B cell (primary cell): ENCODE results near the gene ELF1. TPM values are rescaled to one million over a fixed set of nuclear protein-coding genes. Genes with fewer than 3 reads are reported as not detected.
"Not testable (repeated sequence)": the region's sequence is repeated elsewhere in the genome, so short reads cannot be mapped to it uniquely, and the experiment has no call there.

Source experiments
- ATAC-seq: fragments of 200-7000 bp; cut with Tn5 transposase; one replicate; pipeline ENCODE4 v1.10.0; 2021; ENCODE audit warnings: low read depth, mild to moderate bottlenecking, moderate number of reproducible peaks, moderate library complexity
- CTCF ChIA-PET: fragments of 350-600 bp; sonication (Branson Sonifier 250); formaldehyde crosslinking; loops from one replicate; lab custom pipeline; 2021; ENCODE audit warnings: antibody characterized with exemption, inconsistent platforms; lab: Charles Lee
- POLR2A ChIA-PET: fragments of 350-600 bp; sonication (Branson Sonifier 250); formaldehyde crosslinking; loops from one replicate; lab custom pipeline; 2021; ENCODE audit warnings: antibody characterized with exemption; lab: Charles Lee
- DNase-seq: peaks from one replicate; pipeline ENCODE4 v3.0.0; 2013
- H2AFZ ChIP-seq: 2 replicates; pipeline ENCODE4 v1.6.1; 2012; ENCODE audit warnings: mild to moderate bottlenecking, low read depth, low read length; ENCODE audit not compliant: insufficient read depth, poor library complexity, severe bottlenecking
- H3K27ac ChIP-seq, 2 donors: 1 replicate in 1 of 2; 2 replicates in 1 of 2; pipeline ENCODE4 v1.5.1; 2012 to 2013; ENCODE audit warnings: low read length in 2 of 2, mild to moderate bottlenecking in 2 of 2, moderate library complexity in 1 of 2
- H3K27me3 ChIP-seq, 4 experiments: fragments of 200-600 bp in 1 of 4; sonication (generic) in 1 of 4; replicated peaks in 1 of 4; 1 replicate in 2 of 4; 2 replicates in 2 of 4; pipeline versions ENCODE4 v1.6.1 to v1.7.0; 2013 to 2016; ENCODE audit warnings: low read length in 3 of 4, mild to moderate bottlenecking in 2 of 4, mixed read lengths in 1 of 4, moderate library complexity in 1 of 4; ENCODE audit not compliant: insufficient read depth in 4 of 4, control insufficient read depth in 3 of 4; ENCODE audit errors: control extremely low read depth in 1 of 4
- H3K36me3 ChIP-seq, 2 experiments: replicated peaks in 1 of 2; 1 replicate in 1 of 2; 2 replicates in 1 of 2; pipeline versions ENCODE4 v1.6.1 to v1.7.1; 2013; ENCODE audit warnings: low read length in 1 of 2; ENCODE audit not compliant: insufficient read depth in 2 of 2, control insufficient read depth in 1 of 2; ENCODE audit errors: control extremely low read depth in 1 of 2, extremely low read depth in 1 of 2
- H3K4me1 ChIP-seq, 2 donors: fragments of 200-600 bp in 1 of 2; sonication (generic) in 1 of 2; 1 replicate in 1 of 2; 2 replicates in 1 of 2; pipeline versions ENCODE4 v1.5.1 to v1.6.1; 2013 to 2017; ENCODE audit warnings: low read length in 2 of 2; ENCODE audit not compliant: control insufficient read depth in 2 of 2, insufficient read depth in 2 of 2
- H3K4me2 ChIP-seq: replicated peaks from 2 replicates; pipeline ENCODE3; 2012; ENCODE audit warnings: mild to moderate bottlenecking, low read depth, low read length; ENCODE audit not compliant: poor library complexity, severe bottlenecking
- H3K4me3 ChIP-seq, 5 experiments: fragments of 200-600 bp in 1 of 5; sonication (generic) in 1 of 5; 1 replicate in 3 of 5; 2 replicates in 2 of 5; pipeline versions ENCODE4 v1.5.1 to v1.7.0; 2011 to 2016; ENCODE audit warnings: low read length in 4 of 5, mild to moderate bottlenecking in 4 of 5, low read depth in 2 of 5, control low read depth in 1 of 5, moderate library complexity in 1 of 5; ENCODE audit not compliant: insufficient read depth in 1 of 5; ENCODE audit errors: control extremely low read depth in 1 of 5, extremely low read depth in 1 of 5
- H3K79me2 ChIP-seq: fragments of 200-600 bp; sonication (generic); one replicate; pipeline ENCODE4 v1.6.0; 2016; ENCODE audit warnings: low read length; ENCODE audit not compliant: control insufficient read depth, insufficient read depth
- H3K9ac ChIP-seq: fragments of 200-600 bp; sonication (generic); 2 replicates; pipeline ENCODE4 v1.6.1; 2017; ENCODE audit warnings: mild to moderate bottlenecking, low read length, moderate library complexity
- H3K9me3 ChIP-seq, 3 donors: one replicate each; pipeline versions ENCODE4 v1.6.1 to v1.7.1; 2013; ENCODE audit warnings: low read length in 2 of 3; ENCODE audit not compliant: control insufficient read depth in 2 of 3, insufficient read depth in 1 of 3; ENCODE audit errors: control extremely low read depth in 1 of 3
- H4K20me1 ChIP-seq: 2 replicates; pipeline ENCODE4 v1.6.0; 2012; ENCODE audit warnings: mild to moderate bottlenecking, low read length; ENCODE audit not compliant: insufficient read depth, control insufficient read depth, poor library complexity, severe bottlenecking
- H3K27ac Mint-ChIP-seq: one replicate; pipeline ENCODE4 v1.8.0; 2021; ENCODE audit warnings: mixed read lengths
- H3K27me3 Mint-ChIP-seq: one replicate; pipeline ENCODE4 v1.8.0; 2021; ENCODE audit warnings: mixed read lengths
- H3K4me1 Mint-ChIP-seq: one replicate; pipeline ENCODE4 v1.8.0; 2021; ENCODE audit warnings: mixed read lengths
- H3K4me3 Mint-ChIP-seq: one replicate; pipeline ENCODE4 v1.8.0; 2021; ENCODE audit warnings: mixed read lengths
- H3K9me3 Mint-ChIP-seq: one replicate; pipeline ENCODE4 v1.8.0; 2022; ENCODE audit warnings: mixed read lengths; ENCODE audit not compliant: insufficient read depth
- EZH2 ChIP-seq: IDR thresholded peaks from 2 replicates; pipeline ENCODE4 v1.6.1; 2012; ENCODE audit warnings: borderline replicate concordance, low read depth, mild to moderate bottlenecking, moderate library complexity, low read length; ENCODE audit not compliant: insufficient read depth, poor library complexity, severe bottlenecking
- WGBS: methylation state at CpG from one replicate; pipeline ENCODE4 v1.1.5; 2013; ENCODE audit warnings: missing lambda C conversion rate; ENCODE audit not compliant: insufficient coverage; 5-methylcytosine and 5-hydroxymethylcytosine counted together
- intact Hi-C: fragments of 100-400 bp; cut with micrococcal nuclease; formaldehyde crosslinking; loops from one replicate; pipeline ENCODE4 v1.10.0; 2022
- polyA plus RNA-seq: library from polyadenylated mRNA; depleted of rRNA; stranded (reverse); fragments of >200 nt; gene quantifications from 2 replicates; pipeline ENCODE4 v1.2.3, GENCODE V29; 2012
- total RNA-seq, 2 donors: library from RNA; stranded (reverse); fragments of 120-200 nt in 1 of 2; gene quantifications; 1 replicate in 1 of 2; 2 replicates in 1 of 2; pipeline versions ENCODE4 v1.2.3 to v1.2.4, GENCODE V29; 2013 to 2022
- TF ChIP-seq, protein P1 (sequence below): fragments of 200-600 bp; IDR thresholded peaks from one replicate; pipeline ENCODE4 v1.8.0; 2022; ENCODE audit warnings: antibody characterized with exemption, mild to moderate bottlenecking

Gene ELF1
- total and polyA plus RNA-seq, 2 donors (not counting 1 experiment from before 2014, with no cell fraction given): 62.0 to 186 TPM

DNA sequence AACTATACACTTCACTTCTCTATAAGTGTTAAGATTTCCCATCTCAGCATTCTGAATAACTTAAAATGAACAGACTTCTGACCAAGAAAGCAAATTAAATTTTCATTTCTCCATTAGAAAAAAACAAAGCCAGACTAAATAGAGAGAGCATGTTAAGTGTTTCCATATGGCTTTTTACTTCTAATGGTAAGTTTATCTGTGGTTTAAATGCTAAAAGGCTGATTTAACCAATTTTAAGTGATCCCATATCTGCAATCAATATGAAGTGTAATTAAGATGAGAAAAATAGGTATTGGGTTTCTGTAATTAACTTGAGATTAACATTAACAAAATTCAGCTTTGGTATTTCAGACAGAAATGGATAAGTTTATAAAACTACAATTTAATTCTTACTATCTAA, 107.8 kb downstream of the ELF1 start:
- TF ChIP-seq, protein P1, sequence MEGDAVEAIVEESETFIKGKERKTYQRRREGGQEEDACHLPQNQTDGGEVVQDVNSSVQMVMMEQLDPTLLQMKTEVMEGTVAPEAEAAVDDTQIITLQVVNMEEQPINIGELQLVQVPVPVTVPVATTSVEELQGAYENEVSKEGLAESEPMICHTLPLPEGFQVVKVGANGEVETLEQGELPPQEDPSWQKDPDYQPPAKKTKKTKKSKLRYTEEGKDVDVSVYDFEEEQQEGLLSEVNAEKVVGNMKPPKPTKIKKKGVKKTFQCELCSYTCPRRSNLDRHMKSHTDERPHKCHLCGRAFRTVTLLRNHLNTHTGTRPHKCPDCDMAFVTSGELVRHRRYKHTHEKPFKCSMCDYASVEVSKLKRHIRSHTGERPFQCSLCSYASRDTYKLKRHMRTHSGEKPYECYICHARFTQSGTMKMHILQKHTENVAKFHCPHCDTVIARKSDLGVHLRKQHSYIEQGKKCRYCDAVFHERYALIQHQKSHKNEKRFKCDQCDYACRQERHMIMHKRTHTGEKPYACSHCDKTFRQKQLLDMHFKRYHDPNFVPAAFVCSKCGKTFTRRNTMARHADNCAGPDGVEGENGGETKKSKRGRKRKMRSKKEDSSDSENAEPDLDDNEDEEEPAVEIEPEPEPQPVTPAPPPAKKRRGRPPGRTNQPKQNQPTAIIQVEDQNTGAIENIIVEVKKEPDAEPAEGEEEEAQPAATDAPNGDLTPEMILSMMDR: no peak
- no peak for TF ChIP-seq EZH2
- Histone ChIP-seq H4K20me1 (no peaks in the 10 kb centered on the region), H3K4me2 (no peak overlapping the region), H3K9me3 (no peaks in the 10 kb centered on the region), H3K9ac (no peak overlapping the region), H2AFZ (no peak overlapping the region), H3K79me2 (peaks cover 20% of the 10 kb centered on the region), H3K4me3 (no peak overlapping the region), H3K36me3 (no peaks in the 10 kb centered on the region), H3K27ac (no peak overlapping the region), H3K27me3 (no peaks in the 10 kb centered on the region), H3K4me1 (no peaks in the 10 kb centered on the region)
- H3K4me3 Mint-ChIP-seq: no peak overlapping the region
- no peak for ATAC-seq
- intact Hi-C loops: no loop called here
- no peak overlapping the region for H3K27ac Mint-ChIP-seq
- no peaks in the 10 kb centered on the region for H3K9me3 Mint-ChIP-seq
- CTCF ChIA-PET: no interaction called here
- POLR2A ChIA-PET: no interaction called here
- peaks cover 7% of the 10 kb centered on the region for H3K4me1 Mint-ChIP-seq
- DNase-seq: no peak
- no peaks in the 10 kb centered on the region for H3K27me3 Mint-ChIP-seq

DNA sequence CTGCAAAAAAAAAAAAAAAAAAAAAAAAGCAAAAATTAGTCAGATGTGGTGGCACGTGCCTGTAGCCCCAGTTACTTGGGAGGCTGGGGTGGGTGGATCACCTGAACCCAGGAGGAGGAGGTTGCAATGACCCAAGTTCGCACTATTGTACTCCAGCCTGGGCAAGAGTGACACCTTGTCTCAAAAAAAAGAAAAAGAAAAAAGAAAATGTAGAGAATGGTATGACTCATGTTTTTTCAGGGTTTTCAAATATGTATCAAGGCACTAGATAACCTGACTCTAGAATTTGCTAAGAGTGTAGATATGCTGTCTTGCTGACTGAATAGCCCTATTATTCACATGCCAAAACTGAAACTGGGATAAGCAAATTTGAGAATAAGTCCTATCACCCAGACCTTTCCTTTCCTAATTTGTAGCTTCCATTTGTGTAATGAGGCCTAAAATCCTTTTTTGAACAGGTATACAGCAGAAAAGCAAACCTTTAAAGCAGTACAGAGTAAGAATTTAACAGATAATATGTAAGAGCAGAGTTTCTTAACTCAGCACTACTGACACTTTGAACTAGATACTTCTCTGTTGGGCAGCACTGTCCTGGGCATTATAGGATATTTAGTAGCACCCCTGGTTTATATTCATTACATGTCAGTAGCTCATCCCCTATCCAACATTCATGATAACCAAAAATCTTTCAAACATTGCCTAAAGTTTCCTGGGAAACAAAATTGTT, 108.6 kb downstream of the ELF1 start:
- Mint-ChIP-seq H3K27ac (no peak overlapping the region), H3K9me3 (no peaks in the 10 kb centered on the region), H3K4me3 (no peak overlapping the region), H3K27me3 (no peaks in the 10 kb centered on the region), H3K4me1 (peaks cover 2% of the 10 kb centered on the region)
- WGBS: 100% methylated on average over 1 of the region's 2 CpGs
- Histone ChIP-seq H3K36me3 (no peaks in the 10 kb centered on the region), H3K4me2 (no peak overlapping the region), H3K27ac (no peak overlapping the region), H4K20me1 (no peaks in the 10 kb centered on the region), H3K9me3 (no peaks in the 10 kb centered on the region), H3K9ac (no peak overlapping the region), H3K27me3 (no peaks in the 10 kb centered on the region), H2AFZ (no peak overlapping the region), H3K79me2 (peaks cover 17% of the 10 kb centered on the region), H3K4me1 (no peaks in the 10 kb centered on the region), H3K4me3 (no peak overlapping the region)
- DNase-seq (no peak), ATAC-seq (no peak)
- TF ChIP-seq EZH2: no peak
- TF ChIP-seq, protein P1: no peak
- intact Hi-C loops: no loop called here
- ChIA-PET CTCF (no interaction called here), POLR2A (no interaction called here)

GRCh38 chr13:40909541-40910200, 109.4 kb downstream of the ELF1 start:
- H3K27me3 Mint-ChIP-seq, H3K4me3 ChIP-seq, intact Hi-C loops, H3K4me3 Mint-ChIP-seq, H4K20me1 ChIP-seq, DNase-seq, H3K27me3 ChIP-seq, H3K27ac ChIP-seq, CTCF ChIA-PET, H3K36me3 ChIP-seq, H2AFZ ChIP-seq, H3K9ac ChIP-seq, H3K4me1 Mint-ChIP-seq, H3K9me3 Mint-ChIP-seq, ATAC-seq, H3K9me3 ChIP-seq, H3K4me2 ChIP-seq, H3K27ac Mint-ChIP-seq, H3K4me1 ChIP-seq, POLR2A ChIA-PET: not testable (repeated sequence)
- 92% methylated on average over 4 of the region's 4 CpGs for WGBS
- H3K79me2 ChIP-seq: peaks cover 10% of the 10 kb centered on the region
